HepG2 (cell line): Measurements from ENCODE around the gene DPEP1. TPM values are rescaled to one million over a fixed set of nuclear protein-coding genes. Genes with fewer than 3 reads are reported as not detected.
A peak's percentile ranks its signal among the peaks of the same experiment; 100 is the strongest.

Source experiments
- ETV6 ChIP-seq: sonication (generic); formaldehyde crosslinking; conservative IDR thresholded peaks from 2 replicates; pipeline ENCODE4 v1.4.0; 2020; ENCODE audit warnings: missing genetic modification reagents
- HNRNPK ChIP-seq: fragments of 200-400 bp; formaldehyde crosslinking; IDR thresholded peaks from 2 replicates; pipeline ENCODE4 v1.6.1; 2018; ENCODE audit warnings: low read length, low read depth, moderate library complexity, mild to moderate bottlenecking; ENCODE audit not compliant: poor library complexity, severe bottlenecking
- HOXA5 ChIP-seq: sonication (generic); formaldehyde crosslinking; IDR thresholded peaks from 2 replicates; pipeline ENCODE4 v1.4.0; 2020; ENCODE audit warnings: missing genetic modification reagents
- IRX3 ChIP-seq: sonication (generic); formaldehyde crosslinking; IDR thresholded peaks from 2 replicates; pipeline ENCODE4 v1.8.1; 2023; ENCODE audit warnings: mild to moderate bottlenecking, low read depth, missing genetic modification reagents, borderline replicate concordance
- KMT2B ChIP-seq: IDR thresholded peaks from 2 replicates; pipeline ENCODE4 v1.6.1; 2016; ENCODE audit warnings: missing genetic modification reagents, missing compliant biosample characterization
- MBD4 ChIP-seq: IDR thresholded peaks from 2 replicates; pipeline ENCODE4 v1.6.1; 2012; ENCODE audit warnings: low read length, inconsistent platforms, borderline replicate concordance
- MTA3 ChIP-seq: sonication (generic); formaldehyde crosslinking; IDR thresholded peaks from 2 replicates; pipeline ENCODE4 v1.4.0; 2020; ENCODE audit warnings: missing genetic modification reagents
- RBM39 ChIP-seq: fragments of 200-400 bp; formaldehyde crosslinking; IDR thresholded peaks from one replicate; pipeline ENCODE4 v1.6.1; 2018; ENCODE audit warnings: antibody characterized with exemption, mild to moderate bottlenecking, low read depth, low read length; ENCODE audit not compliant: poor library complexity, severe bottlenecking
- SRSF1 ChIP-seq: fragments of 200-400 bp; formaldehyde crosslinking; optimal IDR thresholded peaks from 2 replicates; pipeline ENCODE3; 2017; ENCODE audit warnings: mild to moderate bottlenecking, low read depth, low read length, moderate library complexity
- ZBTB25 ChIP-seq: IDR thresholded peaks from 2 replicates; pipeline ENCODE4 v1.6.1; 2018; ENCODE audit warnings: missing genetic modification reagents
- ZC3H4 ChIP-seq: sonication (generic); formaldehyde crosslinking; IDR thresholded peaks from 2 replicates; pipeline ENCODE4 v1.4.0; 2020; ENCODE audit warnings: missing genetic modification reagents, borderline replicate concordance
- ZFAT ChIP-seq: sonication (generic); formaldehyde crosslinking; conservative IDR thresholded peaks from 2 replicates; pipeline ENCODE4 v1.8.1; 2023; ENCODE audit warnings: missing genetic modification reagents, inconsistent platforms
- ZFYVE20 ChIP-seq: sonication (generic); formaldehyde crosslinking; IDR thresholded peaks from 2 replicates; pipeline ENCODE4 v1.8.0; 2023; ENCODE audit warnings: low read depth, mild to moderate bottlenecking, moderate library complexity, missing genetic modification reagents, borderline replicate concordance
- ZNF121 ChIP-seq: sonication (generic); formaldehyde crosslinking; IDR thresholded peaks from 2 replicates; pipeline ENCODE4 v1.5.0; 2020; ENCODE audit warnings: mild to moderate bottlenecking, missing genetic modification reagents
- ZNF17 ChIP-seq: sonication (generic); formaldehyde crosslinking; IDR thresholded peaks from 2 replicates; pipeline ENCODE4 v1.5.0; 2020; ENCODE audit warnings: mild to moderate bottlenecking, missing genetic modification reagents
- ZNF251 ChIP-seq: sonication (generic); formaldehyde crosslinking; IDR thresholded peaks from 2 replicates; pipeline ENCODE4 v1.9.0; 2021; ENCODE audit warnings: mild to moderate bottlenecking, missing genetic modification reagents
- ZNF773 ChIP-seq: sonication (generic); formaldehyde crosslinking; IDR thresholded peaks from 2 replicates; pipeline ENCODE4 v1.4.0; 2020; ENCODE audit warnings: missing genetic modification reagents, borderline replicate concordance
- ZNF788 ChIP-seq: sonication (generic); formaldehyde crosslinking; IDR thresholded peaks from 2 replicates; pipeline ENCODE4 v1.5.0; 2020; ENCODE audit warnings: mild to moderate bottlenecking, missing genetic modification reagents, borderline replicate concordance
- polyA plus RNA-seq, 8 experiments: library from polyadenylated mRNA; depleted of rRNA in 3 of 8; stranded (reverse) in 7 of 8; unstranded in 1 of 8; fragments of >200 nt; fragmentation: Illumina TruSeq in 4 of 8; extraction: Trizol in 4 of 8; gene quantifications; 2 replicates each; pipeline versions ENCODE4 v1.2.1 to v1.2.3, GENCODE V29; 2011 to 2016; ENCODE audit warnings: low read depth in 4 of 8, missing spikeins in 1 of 8, mixed read lengths in 1 of 8; ENCODE audit not compliant: insufficient read depth in 1 of 8
- total RNA-seq, 5 experiments: library from RNA; depleted of rRNA; stranded (reverse); fragments of >200 nt; fragmentation: Illumina TruSeq; extraction: Trizol; gene quantifications; 2 replicates each; pipeline ENCODE4 v1.2.3, GENCODE V29; 2016; ENCODE audit warnings: low read depth in 1 of 5
- TF ChIP-seq, protein P1 (sequence below): sonication (generic); formaldehyde crosslinking; IDR thresholded peaks from 2 replicates; pipeline ENCODE4 v1.5.0; 2020; ENCODE audit warnings: mild to moderate bottlenecking, missing genetic modification reagents, borderline replicate concordance

The DPEP1 gene
- total and polyA plus RNA-seq, 2 of the 13 experiments (the other 11 are each of a cell fraction or from before 2014, with no cell fraction given) = 37.6 to 52.2 TPM

DNA sequence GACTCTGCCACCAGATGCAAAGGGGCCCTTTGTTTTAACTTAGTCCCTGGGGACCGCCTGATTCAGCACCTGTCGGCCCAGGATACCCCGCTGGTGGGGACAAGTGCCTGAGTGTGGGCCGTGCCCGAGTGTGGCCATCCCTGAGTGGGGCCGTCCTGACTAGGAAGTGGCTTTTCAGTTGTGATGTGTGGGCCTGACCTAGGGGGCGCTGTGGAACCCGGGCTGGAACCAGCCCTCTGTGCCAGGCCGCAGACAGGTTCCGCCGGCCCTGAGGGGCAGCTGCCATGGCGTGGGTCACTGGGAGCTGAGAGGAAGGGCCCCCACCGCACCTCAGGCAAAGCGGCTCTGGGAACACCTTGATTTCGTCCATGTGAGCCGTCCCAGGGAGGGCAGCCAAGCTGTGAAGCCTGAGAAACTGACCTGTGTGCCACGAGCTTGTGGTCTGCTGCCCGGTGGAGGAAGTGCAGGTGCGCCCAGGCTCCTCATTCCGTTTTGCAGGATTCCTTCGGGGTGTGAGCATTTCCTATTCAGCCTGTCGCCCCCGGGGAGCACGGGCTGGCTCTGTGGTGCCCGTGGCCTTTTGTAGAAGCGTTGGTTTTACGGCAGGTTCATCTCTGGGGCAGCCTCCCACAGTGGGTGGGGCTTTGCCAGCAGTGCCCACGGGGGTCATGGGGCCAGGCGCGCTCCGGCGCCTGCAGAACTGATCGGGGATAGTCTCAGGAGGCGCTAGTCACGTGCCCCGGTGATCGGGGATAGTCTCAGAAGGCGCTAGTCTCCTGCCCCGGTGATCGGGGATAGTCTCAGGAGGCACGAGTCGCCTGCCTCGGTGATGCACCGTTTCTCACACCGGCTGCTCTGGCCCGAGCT, 47.7 kb upstream of the DPEP1 start (continued):
- TF ChIP-seq, protein P1, sequence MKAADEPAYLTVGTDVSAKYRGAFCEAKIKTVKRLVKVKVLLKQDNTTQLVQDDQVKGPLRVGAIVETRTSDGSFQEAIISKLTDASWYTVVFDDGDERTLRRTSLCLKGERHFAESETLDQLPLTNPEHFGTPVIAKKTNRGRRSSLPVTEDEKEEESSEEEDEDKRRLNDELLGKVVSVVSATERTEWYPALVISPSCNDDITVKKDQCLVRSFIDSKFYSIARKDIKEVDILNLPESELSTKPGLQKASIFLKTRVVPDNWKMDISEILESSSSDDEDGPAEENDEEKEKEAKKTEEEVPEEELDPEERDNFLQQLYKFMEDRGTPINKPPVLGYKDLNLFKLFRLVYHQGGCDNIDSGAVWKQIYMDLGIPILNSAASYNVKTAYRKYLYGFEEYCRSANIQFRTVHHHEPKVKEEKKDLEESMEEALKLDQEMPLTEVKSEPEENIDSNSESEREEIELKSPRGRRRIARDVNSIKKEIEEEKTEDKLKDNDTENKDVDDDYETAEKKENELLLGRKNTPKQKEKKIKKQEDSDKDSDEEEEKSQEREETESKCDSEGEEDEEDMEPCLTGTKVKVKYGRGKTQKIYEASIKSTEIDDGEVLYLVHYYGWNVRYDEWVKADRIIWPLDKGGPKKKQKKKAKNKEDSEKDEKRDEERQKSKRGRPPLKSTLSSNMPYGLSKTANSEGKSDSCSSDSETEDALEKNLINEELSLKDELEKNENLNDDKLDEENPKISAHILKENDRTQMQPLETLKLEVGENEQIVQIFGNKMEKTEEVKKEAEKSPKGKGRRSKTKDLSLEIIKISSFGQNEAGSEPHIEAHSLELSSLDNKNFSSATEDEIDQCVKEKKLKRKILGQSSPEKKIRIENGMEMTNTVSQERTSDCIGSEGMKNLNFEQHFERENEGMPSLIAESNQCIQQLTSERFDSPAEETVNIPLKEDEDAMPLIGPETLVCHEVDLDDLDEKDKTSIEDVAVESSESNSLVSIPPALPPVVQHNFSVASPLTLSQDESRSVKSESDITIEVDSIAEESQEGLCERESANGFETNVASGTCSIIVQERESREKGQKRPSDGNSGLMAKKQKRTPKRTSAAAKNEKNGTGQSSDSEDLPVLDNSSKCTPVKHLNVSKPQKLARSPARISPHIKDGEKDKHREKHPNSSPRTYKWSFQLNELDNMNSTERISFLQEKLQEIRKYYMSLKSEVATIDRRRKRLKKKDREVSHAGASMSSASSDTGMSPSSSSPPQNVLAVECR (CRISPR knock-in tag) = peak; percentile 51; the same call in 1 of the 2 replicates
- TF ChIP-seq IRX3 (CRISPR knock-in tag) (0 out of 2 replicates have a peak, but pooled peaks have one; percentile 24), ZNF17 (CRISPR knock-in tag) (no peak), ZNF251 (CRISPR knock-in tag) (no peak), HOXA5 (peak; percentile 94; the same call in 1 of the 2 replicates), MBD4 (no peak), ZFYVE20 (CRISPR knock-in tag) (no peak), ZNF788 (0 out of 2 replicates have a peak, but pooled peaks have one; percentile 44), ZNF121 (CRISPR knock-in tag) (peak; percentile 65; the same call in 1 of the 2 replicates), HNRNPK (no peak), ZBTB25 (CRISPR knock-in tag) (no peak), ETV6 (0 out of 2 replicates have a peak, but pooled peaks have one; percentile 10), ZNF773 (CRISPR knock-in tag) (peak; percentile 65; the same call in 1 of the 2 replicates), MTA3 (CRISPR knock-in tag) (no peak), SRSF1 (peak; percentile 51), ZFAT (CRISPR knock-in tag) (no peak), RBM39 (peak; percentile 91), KMT2B (CRISPR knock-in tag) (0 out of 2 replicates have a peak, but pooled peaks have one; percentile 11), ZC3H4 (CRISPR knock-in tag) (peak; percentile 78; the same call in 1 of the 2 replicates)
